ENCODE measurements around the gene CA6. TPM values are rescaled to one million over a fixed set of nuclear protein-coding genes. Genes with fewer than 3 reads are reported as not detected.
"Not testable (repeated sequence)": the region's sequence is repeated elsewhere in the genome, so short reads cannot be mapped to it uniquely, and the experiment has no call there.

Gene CA6
- total RNA-seq, 2 experiments from 2014 or later = 0.22 to 0.62 TPM

DNA sequence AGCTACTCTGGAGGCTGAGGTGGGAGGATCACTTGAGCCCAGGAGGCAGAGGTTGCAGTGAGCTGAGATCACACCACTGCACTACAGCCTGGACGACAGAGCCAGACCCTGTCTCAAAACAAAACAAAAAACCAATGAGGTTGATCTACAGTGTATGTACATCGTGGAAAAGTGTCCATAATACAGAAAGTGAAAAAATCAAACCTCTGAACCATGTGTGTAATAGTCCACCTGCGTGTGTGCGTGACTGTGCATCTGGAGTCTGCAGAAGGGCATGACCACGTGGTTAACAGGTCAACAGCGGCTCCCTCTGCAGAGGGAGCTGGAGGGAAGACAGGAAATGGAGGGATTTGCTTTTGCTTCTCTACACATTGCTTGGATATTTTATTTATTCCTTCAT, 34.8 kb upstream of the CA6 start:
- Mint-ChIP-seq H3K9me3 (no peaks in the 10 kb centered on the region), H3K36me3 (ENCODE audit: low read depth) (no peaks in the 10 kb centered on the region), H3K4me1 (ENCODE audit: low read depth) (peaks cover 4% of the 10 kb centered on the region), H3K4me3 (no peak overlapping the region), H3K27ac (no peak overlapping the region), H3K27me3 (ENCODE audit: low read depth) (no peaks in the 10 kb centered on the region)
- CTCF ChIA-PET = interaction anchor here (1.5 kb wide), 1 partner anchor 79 kb away, joined by 4 read pairs; no protein-coding TSS in a partner anchor
- DNase-seq = no peak
- intact Hi-C loops (cut with micrococcal nuclease) = no loop called here

DNA sequence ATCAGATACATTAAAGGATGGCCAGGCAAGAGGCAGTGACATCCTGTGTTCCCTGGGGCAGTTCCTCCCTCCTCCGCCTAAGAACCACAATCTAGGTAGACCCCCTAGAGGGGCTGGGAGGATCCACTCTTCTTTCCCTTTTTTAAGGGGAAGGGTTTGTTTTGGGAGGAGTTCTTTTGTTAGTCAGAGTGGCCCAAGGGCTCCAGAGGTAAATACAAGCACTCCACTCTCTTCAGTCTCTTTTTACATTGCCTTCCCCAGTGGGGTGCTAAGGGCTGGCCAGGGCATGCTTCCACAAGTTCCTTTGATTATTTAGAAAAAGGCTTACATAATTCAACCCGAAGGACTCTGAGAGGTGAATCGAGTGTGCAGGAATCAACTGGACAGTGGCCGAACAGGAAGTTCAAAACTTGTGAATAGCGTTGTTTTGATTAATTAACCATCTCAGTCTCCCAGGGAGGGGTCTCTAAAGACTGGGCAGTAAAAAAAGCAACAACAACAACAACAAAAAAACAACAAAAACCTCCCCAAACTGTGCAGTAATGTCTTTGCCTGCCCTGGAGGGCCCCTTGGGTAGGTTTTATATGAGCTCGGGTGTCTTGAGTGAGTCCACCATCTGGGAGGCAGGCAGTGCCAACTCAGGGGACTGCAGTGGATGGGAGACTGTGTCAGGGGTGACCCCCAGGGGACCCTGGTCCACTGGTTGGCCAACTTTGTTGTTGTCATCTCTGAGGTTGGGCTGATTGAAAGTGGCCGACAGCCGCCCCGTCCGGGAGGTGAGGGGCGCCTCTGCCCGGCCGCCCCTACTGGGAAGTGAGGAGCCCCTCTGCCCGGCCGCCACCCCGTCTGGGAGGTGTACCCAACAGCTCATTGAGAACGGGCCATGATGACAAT, 34.0 kb upstream of the CA6 start:
- Mint-ChIP-seq H3K4me3 (no peak overlapping the region), H3K4me1 (ENCODE audit: low read depth) (peaks cover 2% of the 10 kb centered on the region), H3K9me3 (no peaks in the 10 kb centered on the region), H3K36me3 (ENCODE audit: low read depth) (no peaks in the 10 kb centered on the region), H3K27me3 (ENCODE audit: low read depth) (no peaks in the 10 kb centered on the region), H3K27ac (no peak overlapping the region)
- no peak for DNase-seq
- CTCF ChIA-PET = interaction anchor here (1.5 kb wide), 1 partner anchor 78 kb away, joined by 4 read pairs; no protein-coding TSS in a partner anchor
- intact Hi-C loops (cut with micrococcal nuclease) = no loop called here

DNA sequence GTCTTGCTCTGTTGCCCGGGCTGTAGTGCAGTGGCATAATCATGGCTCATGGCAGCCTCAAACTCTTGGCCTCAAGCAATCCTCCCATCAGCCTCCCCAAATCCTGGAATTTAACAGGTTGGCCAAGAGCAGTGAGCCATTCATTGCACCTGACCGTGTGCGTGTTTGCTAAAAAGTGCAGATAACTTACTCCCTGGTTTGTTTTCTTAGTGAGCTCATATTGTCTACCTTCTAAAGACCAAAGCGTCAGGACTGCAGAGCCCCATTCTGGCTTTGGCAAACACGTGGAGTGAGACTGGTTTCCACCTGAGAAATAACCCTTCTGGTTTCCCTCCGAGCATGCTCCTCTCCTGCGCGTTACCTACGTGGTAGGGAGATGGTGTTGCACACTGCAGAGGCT, 32.2 kb upstream of the CA6 start:
- Mint-ChIP-seq H3K27me3 (ENCODE audit: low read depth) (no peaks in the 10 kb centered on the region), H3K27ac (no peak overlapping the region), H3K9me3 (no peaks in the 10 kb centered on the region), H3K36me3 (ENCODE audit: low read depth) (no peaks in the 10 kb centered on the region), H3K4me3 (no peak overlapping the region), H3K4me1 (ENCODE audit: low read depth) (peaks cover 7% of the 10 kb centered on the region)
- intact Hi-C loops (cut with micrococcal nuclease) = no loop called here
- CTCF ChIA-PET = interaction anchor here (3.0 to 3.1 kb wide), 2 partner anchors 74 to 91 kb away, joined by 27 to 43 read pairs; no protein-coding TSS in a partner anchor
- DNase-seq = no peak

DNA sequence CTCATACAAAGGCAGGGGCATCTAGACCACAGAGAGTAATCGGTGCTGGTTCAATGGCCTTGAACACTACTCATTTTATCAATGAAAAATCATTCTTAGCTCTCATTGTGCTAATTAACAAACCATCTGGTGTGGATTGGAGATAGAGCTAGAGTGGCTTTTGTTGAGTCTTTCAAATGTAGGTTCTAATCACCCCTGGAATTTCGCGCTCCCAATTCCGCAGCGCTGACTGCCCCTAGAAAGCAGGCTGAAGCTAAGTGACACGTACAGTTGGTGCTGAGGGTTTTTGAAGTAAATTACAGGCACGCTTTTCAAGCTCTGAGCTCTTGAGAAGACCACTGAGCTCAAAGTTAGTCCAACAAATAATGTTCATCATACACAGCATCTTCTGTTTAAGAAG, 31.2 kb upstream of the CA6 start:
- no peak for DNase-seq
- CTCF ChIA-PET = interaction anchor here (0.5 to 3.1 kb wide), 11 partner anchors 13 to 576 kb away, joined by 3 to 43 read pairs (median 3); no protein-coding TSS in a partner anchor
- no peaks in the 10 kb centered on the region for H3K9me3 Mint-ChIP-seq
- H3K36me3 Mint-ChIP-seq (ENCODE audit: low read depth) = no peaks in the 10 kb centered on the region
- peaks cover 9% of the 10 kb centered on the region for H3K4me1 Mint-ChIP-seq (ENCODE audit: low read depth)
- intact Hi-C loops (cut with micrococcal nuclease) = no loop called here
- H3K27me3 Mint-ChIP-seq (ENCODE audit: low read depth) = no peaks in the 10 kb centered on the region
- H3K27ac Mint-ChIP-seq = no peak overlapping the region
- no peak overlapping the region for H3K4me3 Mint-ChIP-seq

DNA sequence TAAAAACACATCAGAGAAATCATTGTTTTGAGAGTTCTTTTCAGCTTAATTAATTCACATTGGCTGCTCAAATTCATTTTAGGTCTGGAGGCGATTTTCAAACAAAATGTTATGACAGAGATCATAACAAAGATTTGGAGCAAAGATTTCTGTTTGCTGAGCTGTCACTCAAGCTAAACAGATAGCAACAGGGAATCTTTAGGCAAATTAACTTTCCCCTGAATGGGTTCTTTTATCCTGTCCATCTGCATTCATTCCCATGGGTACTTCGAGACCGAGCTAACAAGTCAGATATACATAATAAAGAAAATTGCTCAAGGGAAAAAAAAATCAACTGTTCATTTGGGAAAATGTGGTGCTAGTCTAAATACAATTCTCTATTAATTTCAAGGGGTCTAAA, 30.2 kb upstream of the CA6 start:
- CTCF ChIA-PET = interaction anchor here (1.1 to 3.1 kb wide), 4 partner anchors 69 to 89 kb away, joined by 3 to 43 read pairs (median 15); no protein-coding TSS in a partner anchor
- no peaks in the 10 kb centered on the region for H3K27me3 Mint-ChIP-seq (ENCODE audit: low read depth)
- H3K9me3 Mint-ChIP-seq = no peaks in the 10 kb centered on the region
- no peak for DNase-seq
- peaks cover 11% of the 10 kb centered on the region for H3K4me1 Mint-ChIP-seq (ENCODE audit: low read depth)
- no peak overlapping the region for H3K4me3 Mint-ChIP-seq
- no peak overlapping the region for H3K27ac Mint-ChIP-seq
- intact Hi-C loops (cut with micrococcal nuclease) = no loop called here
- no peaks in the 10 kb centered on the region for H3K36me3 Mint-ChIP-seq (ENCODE audit: low read depth)

DNA sequence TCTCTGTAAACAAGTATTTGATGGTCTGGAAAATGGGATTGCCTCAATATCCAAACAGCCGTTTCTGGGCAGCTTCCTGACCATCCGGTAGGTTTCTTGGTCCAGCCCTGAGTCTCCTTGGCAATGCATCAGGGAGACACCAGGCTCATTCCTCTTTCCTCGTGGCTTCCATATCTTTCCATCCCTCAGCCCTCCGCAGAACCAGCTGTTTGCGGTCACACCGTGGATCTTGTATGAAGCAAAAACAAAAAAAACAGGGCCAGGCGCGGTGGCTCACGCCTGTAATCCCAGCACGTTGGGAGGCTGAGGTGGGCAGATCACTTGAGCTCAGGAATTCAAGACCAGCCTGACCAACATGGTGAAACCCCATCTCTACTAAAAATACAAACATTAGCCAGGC, 28.1 kb upstream of the CA6 start:
- H3K4me3 Mint-ChIP-seq; H3K9me3 Mint-ChIP-seq; H3K27ac Mint-ChIP-seq; H3K36me3 Mint-ChIP-seq (ENCODE audit: low read depth); DNase-seq; intact Hi-C loops (cut with micrococcal nuclease); H3K27me3 Mint-ChIP-seq (ENCODE audit: low read depth): not testable (repeated sequence)
- peaks cover 28% of the 10 kb centered on the region for H3K4me1 Mint-ChIP-seq (ENCODE audit: low read depth)
- CTCF ChIA-PET = interaction anchor here (0.8 to 6.9 kb wide), 12 partner anchors 12 to 96 kb away, joined by 3 to 141 read pairs (median 4); no protein-coding TSS in a partner anchor

DNA sequence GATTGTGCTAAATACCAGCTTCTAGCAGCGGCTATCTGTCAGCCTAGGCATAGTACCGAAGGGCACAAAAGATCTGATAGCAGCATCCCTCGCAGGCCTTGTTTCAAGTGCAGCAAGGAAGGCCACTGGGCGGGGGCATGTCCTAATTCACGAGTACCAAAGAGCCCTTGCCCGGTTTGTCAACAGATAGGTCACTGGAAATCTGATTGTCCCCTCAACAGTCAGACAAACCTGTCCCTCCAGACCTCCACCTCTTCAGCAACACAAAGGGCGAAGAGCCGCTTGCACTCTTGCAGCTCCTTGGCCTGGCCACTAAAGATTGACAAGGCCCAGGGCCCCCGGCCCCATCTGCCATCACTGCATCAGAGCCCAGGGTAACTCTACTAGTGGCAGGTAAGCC, 22.7 kb upstream of the CA6 start:
- intact Hi-C loops (cut with micrococcal nuclease) = no loop called here

DNA sequence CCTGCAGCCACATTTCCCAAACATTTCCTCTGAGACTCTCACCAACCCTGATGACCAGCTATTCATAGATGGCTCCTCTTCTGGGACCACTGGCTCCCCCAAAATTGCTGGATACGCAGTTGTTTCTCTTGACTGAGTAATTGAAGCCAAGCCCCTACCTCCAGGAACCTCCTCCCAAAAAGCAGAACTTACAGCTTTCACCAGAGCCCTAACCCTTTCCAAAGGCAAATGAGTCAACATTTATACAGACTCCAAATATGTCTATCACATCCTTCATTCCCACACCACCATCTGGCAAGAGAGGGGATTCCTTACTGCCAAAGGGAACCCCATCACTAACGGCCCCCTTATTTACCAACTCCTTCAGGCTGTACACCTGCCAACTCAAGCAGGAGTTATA, 20.3 kb upstream of the CA6 start:
- no peaks in the 10 kb centered on the region for H3K9me3 Mint-ChIP-seq
- H3K36me3 Mint-ChIP-seq (ENCODE audit: low read depth) = no peaks in the 10 kb centered on the region
- no peak for DNase-seq
- CTCF ChIA-PET = interaction anchor here (0.6 to 2.8 kb wide), 6 partner anchors 15 to 83 kb away, joined by 3 to 10 read pairs (median 4); partner anchors contain the start of gene CA6
- no peaks in the 10 kb centered on the region for H3K27me3 Mint-ChIP-seq (ENCODE audit: low read depth)
- no peak overlapping the region for H3K27ac Mint-ChIP-seq
- no peak overlapping the region for H3K4me3 Mint-ChIP-seq
- H3K4me1 Mint-ChIP-seq (ENCODE audit: low read depth) = peaks cover 31% of the 10 kb centered on the region
- intact Hi-C loops (cut with micrococcal nuclease) = no loop called here

More for the DNA sequence above, 22.7 kb upstream of the CA6 start:
- no peak for DNase-seq
- CTCF ChIA-PET = interaction anchor here (0.6 to 6.9 kb wide), 2 partner anchors 63 to 523 kb away, joined by 5 to 141 read pairs; no protein-coding TSS in a partner anchor
- Mint-ChIP-seq H3K4me1 (ENCODE audit: low read depth) (peaks cover 28% of the 10 kb centered on the region), H3K27ac (no peak overlapping the region), H3K36me3 (ENCODE audit: low read depth) (no peaks in the 10 kb centered on the region), H3K27me3 (ENCODE audit: low read depth) (no peaks in the 10 kb centered on the region), H3K4me3 (no peak overlapping the region), H3K9me3 (no peaks in the 10 kb centered on the region)

DNA sequence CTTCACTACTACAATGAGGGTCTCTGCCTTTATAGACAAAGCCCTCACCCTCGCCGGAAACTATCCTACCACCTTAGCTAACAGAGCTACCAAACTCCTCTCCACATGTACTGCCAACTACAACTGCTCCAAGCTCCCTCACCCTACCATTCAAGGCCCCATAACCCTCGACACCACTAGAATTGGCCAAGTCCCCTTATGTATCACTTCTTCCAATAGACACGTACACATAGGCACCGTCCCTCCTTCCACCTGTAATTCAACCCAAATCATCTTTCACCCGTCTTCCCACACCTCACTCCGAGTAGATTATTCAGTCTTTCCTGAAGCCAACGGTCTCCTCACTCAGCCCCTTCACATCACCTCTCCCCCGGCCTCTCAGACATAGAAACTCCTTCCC, 19.7 kb upstream of the CA6 start:
- H3K4me1 Mint-ChIP-seq (ENCODE audit: low read depth) = peaks cover 26% of the 10 kb centered on the region
- CTCF ChIA-PET = interaction anchor here (0.6 to 2.8 kb wide), 4 partner anchors 8 to 79 kb away, joined by 3 to 10 read pairs (median 4); partner anchors contain the start of gene CA6
- H3K36me3 Mint-ChIP-seq (ENCODE audit: low read depth) = no peaks in the 10 kb centered on the region
- no peak for DNase-seq
- H3K9me3 Mint-ChIP-seq = no peaks in the 10 kb centered on the region
- intact Hi-C loops (cut with micrococcal nuclease) = loop anchor here (2.0 kb wide), 1 partner anchor 45 kb away; no protein-coding TSS in a partner anchor
- H3K27ac Mint-ChIP-seq = no peak overlapping the region
- no peaks in the 10 kb centered on the region for H3K27me3 Mint-ChIP-seq (ENCODE audit: low read depth)
- H3K4me3 Mint-ChIP-seq = no peak overlapping the region

DNA sequence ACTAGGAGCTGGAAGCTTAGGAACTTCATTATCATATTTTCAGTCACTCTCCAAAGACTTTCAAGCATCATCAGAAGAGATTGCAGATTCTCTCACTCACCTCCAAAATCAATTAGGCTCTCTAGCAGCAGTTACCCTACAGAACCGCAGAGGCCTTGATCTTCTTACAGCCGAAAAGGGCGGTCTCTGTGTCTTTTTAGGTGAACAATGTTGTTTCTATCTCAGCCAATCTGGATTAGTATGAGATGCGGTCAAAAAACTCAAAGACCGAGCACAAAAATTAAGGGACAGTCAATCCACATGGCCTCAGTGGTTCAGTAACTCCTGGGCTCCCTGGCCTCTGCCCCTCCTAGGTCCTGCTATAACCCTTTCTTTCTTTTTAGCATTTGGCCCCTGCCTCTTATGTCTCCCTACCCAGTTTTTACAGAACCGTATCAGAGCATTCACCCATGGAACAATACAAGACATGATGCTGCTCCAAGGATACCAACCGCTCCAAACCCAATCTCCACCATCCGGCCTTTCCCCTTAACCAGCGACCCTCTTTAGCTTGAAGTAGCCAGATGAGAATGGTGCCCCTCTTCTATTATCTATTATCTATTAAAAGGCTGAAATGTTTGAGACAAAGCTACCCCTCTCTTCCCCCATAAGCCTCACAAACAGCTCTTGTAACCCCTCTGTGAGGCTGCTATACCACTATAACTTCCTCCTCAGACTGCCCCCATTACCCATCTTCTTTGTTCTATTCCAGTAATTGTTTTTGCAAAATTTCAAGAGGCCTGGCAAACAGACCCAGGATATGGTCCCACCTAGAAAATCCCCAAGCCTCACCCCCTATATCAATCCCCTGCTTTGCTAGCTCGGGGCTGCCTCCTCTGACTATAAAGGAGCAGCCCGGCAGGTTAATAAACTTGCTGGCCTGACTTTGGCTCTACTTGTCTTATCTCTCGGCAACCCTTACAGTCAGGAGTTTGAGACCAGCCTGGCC, 18.7 kb upstream of the CA6 start:
- peak; percentile 36 for DNase-seq
- Mint-ChIP-seq H3K4me3 (no peak overlapping the region), H3K4me1 (ENCODE audit: low read depth) (peaks cover 17% of the 10 kb centered on the region), H3K27ac (no peak overlapping the region), H3K36me3 (ENCODE audit: low read depth) (no peaks in the 10 kb centered on the region), H3K9me3 (no peaks in the 10 kb centered on the region), H3K27me3 (ENCODE audit: low read depth) (no peaks in the 10 kb centered on the region)
- intact Hi-C loops (cut with micrococcal nuclease) = loop anchor here (2.0 kb wide), 1 partner anchor 44 kb away; no protein-coding TSS in a partner anchor
- CTCF ChIA-PET = interaction anchor here (0.7 to 1.6 kb wide), 4 partner anchors 9 to 60 kb away, joined by 3 to 7 read pairs (median 4); no protein-coding TSS in a partner anchor

DNA sequence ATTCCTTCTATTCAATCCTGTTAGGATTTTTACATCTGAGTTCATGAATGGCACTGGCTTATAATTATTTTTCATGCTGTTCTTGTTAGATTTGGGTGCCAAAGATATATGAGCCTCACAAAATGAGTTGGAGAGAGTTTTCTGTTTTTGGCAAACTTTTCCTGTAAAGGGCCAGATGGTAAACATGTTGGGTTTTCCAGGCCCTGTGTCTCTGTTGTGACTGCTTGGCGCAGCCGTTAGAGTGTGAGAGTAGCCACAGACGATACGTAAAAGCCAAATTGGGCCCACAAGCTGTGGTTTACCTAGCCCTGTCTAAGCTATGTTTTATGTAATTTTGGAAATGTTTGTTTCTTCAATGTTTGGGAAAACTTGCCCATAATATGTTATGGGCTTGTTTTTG, 15.6 kb upstream of the CA6 start:
- H3K4me1 Mint-ChIP-seq (ENCODE audit: low read depth) = peaks cover 13% of the 10 kb centered on the region
- no peaks in the 10 kb centered on the region for H3K36me3 Mint-ChIP-seq (ENCODE audit: low read depth)
- CTCF ChIA-PET = interaction anchor here (1.2 to 2.7 kb wide), 3 partner anchors 12 to 57 kb away, joined by 3 to 11 read pairs (median 6); partner anchors contain the start of gene CA6
- peaks cover 2% of the 10 kb centered on the region for H3K9me3 Mint-ChIP-seq
- no peak for DNase-seq
- H3K27ac Mint-ChIP-seq = peak overlapping the region; percentile 44
- H3K4me3 Mint-ChIP-seq = no peak overlapping the region
- intact Hi-C loops (cut with micrococcal nuclease) = no loop called here
- no peaks in the 10 kb centered on the region for H3K27me3 Mint-ChIP-seq (ENCODE audit: low read depth)

Data from activated naive CD4-positive, alpha-beta T cell treated with anti-CD3 and anti-CD28 coated beads for 36 hours (primary cell).